ENCODE data around the gene PTPMT1.
"Not testable (repeated sequence)": the region's sequence is repeated elsewhere in the genome, so short reads cannot be mapped to it uniquely, and the experiment has no call there.

The PTPMT1 gene, protein sequence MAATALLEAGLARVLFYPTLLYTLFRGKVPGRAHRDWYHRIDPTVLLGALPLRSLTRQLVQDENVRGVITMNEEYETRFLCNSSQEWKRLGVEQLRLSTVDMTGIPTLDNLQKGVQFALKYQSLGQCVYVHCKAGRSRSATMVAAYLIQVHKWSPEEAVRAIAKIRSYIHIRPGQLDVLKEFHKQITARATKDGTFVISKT

DNA sequence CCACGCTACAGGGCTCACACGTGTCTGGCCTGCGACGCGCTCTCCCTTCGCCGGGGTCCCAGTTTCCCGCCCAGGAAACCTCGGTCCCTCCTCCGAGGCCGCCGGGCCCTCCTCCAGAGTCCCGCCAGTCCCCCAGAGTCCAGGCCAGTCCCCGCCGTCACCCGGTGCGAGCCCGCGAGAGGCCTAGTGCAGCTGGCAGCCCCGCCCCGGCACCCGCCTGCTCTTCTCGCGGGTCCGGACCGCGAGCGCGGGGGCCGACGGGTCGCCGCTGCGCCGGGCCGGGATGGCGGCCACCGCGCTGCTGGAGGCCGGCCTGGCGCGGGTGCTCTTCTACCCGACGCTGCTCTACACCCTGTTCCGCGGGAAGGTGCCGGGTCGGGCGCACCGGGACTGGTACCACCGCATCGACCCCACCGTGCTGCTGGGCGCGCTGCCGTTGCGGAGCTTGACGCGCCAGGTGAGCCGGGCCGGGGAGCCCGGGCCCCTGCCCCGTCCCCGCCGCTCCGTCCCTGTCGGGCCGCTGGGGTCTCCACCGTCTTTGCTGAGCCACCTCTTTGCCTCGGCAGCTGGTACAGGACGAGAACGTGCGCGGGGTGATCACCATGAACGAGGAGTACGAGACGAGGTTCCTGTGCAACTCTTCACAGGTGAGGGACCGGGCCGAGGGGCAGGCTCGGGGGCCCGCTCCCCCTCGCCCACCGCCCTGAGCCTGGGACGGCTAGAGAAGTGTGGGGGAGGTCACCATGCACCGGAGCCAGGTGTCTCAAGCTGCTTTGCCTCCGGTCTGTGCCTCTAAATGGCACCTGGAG lies at the start of gene PTPMT1:
PTPMT1 (plus strand) TSS at position 260 of the 809 bp plus-strand sequence; CDS start at position 284, 24 bp downstream.
- DNase-seq = peak; percentile 35 to 61

DNA sequence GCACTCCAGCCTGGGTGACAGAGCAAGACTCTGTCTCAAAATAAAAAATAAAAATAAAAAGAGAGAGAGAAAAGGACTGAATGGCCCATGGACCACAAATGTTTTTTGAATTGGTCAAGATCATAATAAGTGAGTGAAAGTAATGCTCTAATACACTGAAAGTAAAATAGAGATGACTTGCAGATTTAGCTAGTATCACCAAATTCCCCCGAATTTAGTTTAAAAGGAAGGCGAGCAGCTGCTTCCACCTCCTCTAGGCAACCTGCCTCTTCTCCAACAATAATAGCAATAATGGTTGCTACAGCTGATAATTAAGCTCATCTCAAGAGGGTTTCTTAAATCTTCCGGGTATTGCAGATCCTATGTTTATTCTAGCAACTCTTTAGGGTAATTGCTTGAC lies 49.2 kb upstream of the PTPMT1 start:
- no peak for DNase-seq

DNA sequence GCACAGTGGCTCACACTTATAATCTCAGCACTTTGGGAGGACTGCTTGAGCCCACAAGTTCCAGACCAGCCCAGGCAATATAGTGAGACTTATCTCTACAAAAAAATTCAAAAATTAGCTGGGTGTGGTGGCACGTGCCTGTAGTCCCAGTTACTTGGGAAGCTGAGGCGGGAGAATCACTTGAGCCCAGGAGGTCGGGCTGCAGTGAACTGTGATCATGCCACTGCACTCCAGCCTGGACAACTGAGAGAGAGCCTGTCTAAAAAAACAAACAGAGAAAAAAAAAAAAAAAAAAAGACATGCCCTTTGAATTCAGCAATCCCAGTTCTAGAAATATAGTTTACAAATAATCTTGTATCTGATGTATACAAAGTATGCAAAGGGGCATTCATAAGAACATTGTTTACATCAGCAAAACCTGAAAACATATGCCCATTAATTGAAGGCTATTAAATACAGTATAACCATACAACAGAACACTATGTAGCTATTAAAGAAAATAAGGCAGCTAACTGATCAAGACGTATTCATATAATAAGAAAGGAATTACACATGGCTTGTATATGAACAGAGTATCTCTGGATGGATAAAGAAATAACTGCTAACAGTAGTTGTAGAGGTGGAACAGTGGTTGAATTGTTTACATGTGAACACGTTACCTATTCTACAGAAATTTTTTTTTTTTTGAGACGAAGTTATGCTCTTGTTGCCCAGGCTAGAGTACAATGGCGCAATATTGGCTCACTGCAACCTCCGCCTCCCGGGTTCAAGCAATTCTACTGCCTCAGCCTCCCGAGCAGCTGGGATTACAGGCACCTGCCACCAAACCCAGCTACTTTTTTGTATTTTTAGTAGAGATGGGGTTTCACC lies 48.2 kb upstream of the PTPMT1 start:
- no peak for DNase-seq

DNA sequence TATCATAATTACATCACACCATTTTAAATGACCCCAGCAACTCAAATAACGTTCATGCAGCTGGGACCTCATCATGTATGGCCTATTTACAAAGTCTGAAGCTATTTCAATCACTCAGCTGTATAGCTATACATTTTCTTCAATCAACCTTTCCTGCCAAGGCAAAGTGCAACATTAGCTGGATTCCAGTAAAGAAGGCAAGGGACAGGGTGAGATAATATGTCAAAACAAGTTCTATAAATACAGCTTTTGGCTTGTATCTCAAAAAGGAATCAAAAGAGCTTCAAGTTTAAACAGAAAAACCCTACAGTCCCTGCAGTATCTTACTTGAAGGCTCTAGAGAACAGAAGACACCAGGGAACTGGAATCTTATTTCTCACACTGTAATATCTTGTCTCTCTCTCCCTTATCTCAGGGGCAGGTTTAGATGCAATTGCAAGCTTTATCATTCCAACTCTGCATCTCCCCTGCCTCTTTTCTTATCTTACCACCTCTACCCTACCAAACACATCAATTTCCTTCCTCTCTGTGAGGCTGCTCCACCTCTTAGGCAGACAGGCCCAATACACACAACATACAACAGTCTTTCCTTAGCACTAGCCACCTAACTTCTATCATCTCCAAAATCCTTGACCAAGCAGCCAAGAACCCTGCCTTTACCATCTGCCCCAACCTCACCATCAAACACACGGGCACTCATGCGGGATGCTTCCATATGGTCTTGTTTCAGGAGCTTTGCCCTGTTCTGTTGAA lies 47.0 kb upstream of the PTPMT1 start:
- DNase-seq = no peak

DNA sequence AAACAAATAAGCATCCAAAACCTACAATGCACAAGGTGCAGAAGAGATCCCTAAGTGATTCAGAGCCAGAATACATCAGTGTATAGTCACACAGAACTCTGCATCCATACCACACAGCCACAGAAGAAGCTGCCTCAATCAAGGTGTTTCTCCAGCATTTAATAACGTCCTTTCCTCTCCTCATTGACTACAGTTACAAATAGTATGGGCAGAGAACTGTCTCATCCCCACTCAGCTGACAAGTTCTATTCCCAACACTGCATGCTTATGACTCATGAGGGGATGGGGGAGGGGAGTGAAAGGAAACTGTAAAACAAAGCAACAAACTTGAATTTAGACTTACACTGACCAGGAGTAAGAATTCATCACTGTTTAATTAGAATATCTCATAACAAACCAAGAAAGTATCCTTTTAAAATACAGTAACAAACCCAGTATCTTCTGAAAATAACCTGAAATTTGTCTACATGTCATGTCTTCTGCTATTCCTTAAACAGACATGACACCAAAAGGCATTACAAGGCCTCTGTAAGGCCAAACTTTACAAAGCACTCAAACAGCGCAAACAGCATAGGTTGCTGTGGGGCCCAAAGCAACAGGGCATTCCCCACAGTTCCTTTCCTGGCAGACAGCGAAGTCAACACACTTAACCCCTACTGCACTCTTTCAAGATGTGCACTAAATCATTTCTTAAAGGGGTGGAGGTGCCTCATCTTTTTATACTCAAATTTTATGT lies 41.7 kb upstream of the PTPMT1 start:
- peak in 1 of 2 experiments; percentile 78 for DNase-seq

DNA sequence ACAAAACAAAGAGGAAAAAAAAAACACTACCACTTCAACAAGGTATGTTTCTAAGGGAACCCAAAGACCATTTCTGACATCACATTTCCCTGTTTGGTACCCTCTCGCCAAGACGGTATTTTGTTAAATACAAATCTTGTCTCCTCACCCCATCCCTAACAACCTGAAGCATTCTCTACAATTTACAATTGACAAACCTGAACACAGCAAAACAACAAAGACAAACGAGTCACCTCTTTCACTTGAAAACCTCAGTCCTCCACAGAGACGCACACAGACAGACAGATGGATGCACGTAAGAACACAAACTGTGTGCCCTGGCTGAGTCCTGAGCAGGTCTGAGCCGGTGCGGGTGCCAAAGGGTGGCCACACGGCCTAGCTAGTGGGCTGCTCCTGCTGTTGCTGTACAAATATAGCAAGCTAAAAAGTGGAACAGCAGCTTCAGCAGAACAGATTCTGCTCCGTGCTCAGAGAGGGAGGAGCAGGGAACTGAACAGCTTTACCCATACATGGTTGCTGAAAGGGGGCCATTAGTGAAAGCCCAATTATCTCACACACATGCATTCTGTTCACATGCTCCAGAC lies 41.0 kb upstream of the PTPMT1 start:
- DNase-seq = no peak

DNA sequence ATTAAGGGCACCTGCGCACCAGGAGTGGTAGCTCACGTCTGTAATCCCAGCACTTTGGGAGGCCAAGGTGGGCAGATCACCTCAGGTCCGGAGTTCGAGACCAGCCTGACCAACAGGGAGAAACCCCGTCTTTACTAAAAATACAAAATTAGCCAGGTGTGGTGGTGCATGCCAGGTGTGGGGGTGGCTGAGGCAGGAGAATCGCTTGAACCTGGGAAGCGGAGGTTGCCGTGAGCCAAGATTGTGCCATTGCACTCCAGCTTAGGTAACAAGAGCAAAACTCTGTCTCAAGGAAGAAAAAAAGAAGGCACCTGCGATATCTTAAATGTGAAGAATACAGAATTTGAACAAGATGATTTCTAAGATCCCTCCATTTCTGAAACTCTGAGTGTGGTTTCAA lies 39.4 kb upstream of the PTPMT1 start:
- not testable (repeated sequence) for DNase-seq

DNA sequence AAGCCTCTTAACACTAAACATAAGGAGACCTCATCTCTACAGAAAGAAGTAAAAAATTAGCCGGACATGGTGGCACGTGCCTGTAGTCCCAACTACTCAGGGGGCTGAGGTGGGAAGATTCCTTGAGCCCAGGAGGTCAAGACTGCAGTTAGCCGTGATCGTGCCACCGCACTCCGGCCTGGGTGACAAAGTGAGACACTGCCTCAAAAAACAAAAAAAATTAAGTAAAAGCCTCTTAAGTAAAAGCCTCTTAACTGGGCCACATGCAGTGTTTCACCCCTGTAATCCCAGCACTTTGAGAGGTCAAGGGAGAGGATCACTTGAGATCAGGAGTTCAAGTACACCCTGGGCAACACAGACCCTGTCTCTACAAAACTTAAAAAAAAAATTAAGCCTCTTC lies 38.2 kb upstream of the PTPMT1 start:
- DNase-seq = no peak

DNA sequence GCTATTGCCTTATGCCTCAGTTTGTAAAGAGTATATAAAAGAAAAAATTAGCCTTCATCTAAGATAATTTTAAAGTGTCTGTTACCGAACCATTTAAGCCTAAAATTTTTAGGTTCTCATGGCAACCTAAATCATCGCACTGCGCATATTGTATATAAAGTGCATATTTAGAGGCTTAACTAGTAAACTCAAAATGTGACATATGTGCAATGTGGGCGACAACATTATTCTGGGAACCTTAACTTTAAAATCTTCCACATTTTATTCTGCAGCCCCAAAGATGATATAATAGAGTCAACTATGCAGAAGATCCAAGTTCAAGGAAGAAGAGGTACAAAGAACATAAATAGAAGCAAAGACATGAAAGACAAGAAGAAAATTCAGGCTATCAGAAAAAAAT lies 35.4 kb upstream of the PTPMT1 start:
- no peak for DNase-seq

DNA sequence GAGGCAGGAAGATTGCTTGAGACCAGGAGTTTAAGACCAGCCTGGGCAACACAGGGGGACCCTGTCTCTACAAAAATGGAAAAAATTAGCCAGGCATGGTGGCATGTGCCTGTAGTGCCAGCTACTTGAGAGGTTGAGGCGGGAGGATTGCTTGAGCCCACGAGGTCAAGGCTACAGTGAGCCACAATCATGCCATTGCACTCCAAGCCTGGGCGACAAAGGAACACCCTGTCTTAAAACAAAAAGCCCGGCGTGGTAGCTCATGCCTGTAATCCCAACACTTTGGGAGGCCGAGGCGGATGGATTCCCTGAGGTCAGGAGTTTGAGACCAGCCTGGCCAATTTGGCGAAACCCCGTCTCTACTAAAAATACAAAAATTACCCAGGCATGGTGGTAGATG lies 34.7 kb upstream of the PTPMT1 start:
- DNase-seq = not testable (repeated sequence)

DNA sequence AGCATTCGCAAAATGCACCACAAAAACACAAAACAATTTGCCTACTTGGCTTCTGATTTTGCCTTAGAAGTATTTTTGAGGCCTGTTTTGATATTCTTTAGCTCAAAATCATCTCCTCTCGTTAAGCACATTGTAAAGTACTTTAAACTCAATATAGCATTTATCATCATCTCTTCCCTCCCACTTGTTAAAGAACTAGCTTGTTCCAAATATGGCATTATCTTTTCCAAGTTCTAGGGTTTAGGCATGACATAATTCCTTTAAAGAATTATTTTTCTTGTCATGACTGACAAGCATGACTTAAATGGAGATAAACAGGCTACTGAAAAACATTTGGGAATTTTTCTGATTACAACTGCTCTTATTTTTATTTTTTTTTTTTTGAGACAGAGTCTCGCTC lies 33.7 kb upstream of the PTPMT1 start:
- no peak for DNase-seq

DNA sequence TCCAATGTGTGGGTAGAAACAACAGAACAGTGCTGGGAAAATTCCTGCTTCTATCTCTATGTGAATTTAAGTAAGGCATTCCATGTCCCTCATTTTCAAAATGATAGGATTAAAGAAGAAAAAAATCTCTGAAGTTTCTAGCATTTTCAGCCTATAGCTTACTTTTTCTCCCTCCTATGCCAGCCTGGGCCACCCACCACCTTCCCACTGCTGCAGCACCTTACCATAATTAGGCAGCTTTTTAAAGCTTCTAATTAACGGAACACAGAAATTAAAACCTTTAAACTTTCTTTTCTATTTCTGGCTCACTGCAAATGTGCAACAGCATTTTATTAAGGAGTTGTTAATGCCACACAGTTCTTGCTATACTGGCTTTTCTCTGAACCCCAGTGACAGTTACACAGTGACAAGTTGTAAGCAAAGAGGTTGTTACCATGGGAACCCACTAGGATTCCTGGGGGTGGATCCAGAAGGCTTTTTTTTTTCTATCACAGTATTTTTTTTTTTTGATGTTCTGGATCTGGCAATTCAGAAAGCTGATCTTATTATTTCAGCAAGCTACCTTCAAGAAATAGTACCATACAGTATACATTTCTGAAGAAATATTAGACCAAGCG lies 32.7 kb upstream of the PTPMT1 start:
- peak in 1 of 2 experiments; percentile 23 for DNase-seq

DNA sequence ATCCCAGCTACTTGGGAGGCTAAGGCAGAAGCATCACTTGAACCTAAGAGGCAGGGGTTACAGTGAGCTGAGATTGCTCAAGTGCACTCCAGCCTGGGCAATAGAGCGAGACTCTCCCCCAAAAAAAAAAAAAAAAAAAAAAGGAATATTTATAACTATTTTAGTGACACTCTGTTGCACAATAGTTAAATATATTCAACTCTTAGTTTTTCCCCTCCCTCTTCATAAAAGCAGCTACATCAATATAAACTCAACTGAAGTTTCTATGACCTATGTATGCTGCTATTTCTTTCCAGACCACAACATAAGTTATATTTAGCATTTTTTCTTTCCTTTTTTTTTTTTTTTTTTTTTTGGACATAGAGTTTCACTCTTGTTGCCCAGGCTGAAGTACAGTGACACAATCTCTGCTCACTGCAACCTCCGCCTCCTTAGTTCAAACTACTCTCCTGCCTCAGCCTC lies 31.7 kb upstream of the PTPMT1 start:
- no peak for DNase-seq

DNA sequence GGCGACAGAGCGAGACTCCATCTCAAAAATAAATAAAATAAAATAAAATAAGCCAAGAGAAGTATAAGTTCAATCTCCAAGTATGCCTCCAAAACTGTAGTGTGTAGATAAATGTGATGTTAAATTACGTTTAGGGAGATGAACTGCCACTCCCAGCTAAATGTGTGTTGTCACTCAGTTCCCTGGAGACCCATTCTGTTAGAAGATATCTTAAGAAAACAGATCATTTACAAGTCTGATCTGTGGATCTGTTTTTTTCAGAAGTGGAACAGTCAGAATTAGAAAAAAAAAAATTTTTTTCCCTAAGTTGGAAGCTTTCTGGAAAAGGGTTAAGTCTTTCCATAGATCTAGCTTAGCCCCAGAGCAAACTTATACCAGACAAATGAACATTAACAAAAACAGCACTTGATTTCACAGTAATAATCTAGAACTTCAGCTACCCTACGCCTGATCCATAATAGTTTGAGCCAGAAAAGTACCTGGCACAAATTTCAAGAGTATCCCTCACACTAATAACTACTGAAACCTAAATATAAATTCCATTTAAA lies 30.6 kb upstream of the PTPMT1 start:
- no peak for DNase-seq

DNA sequence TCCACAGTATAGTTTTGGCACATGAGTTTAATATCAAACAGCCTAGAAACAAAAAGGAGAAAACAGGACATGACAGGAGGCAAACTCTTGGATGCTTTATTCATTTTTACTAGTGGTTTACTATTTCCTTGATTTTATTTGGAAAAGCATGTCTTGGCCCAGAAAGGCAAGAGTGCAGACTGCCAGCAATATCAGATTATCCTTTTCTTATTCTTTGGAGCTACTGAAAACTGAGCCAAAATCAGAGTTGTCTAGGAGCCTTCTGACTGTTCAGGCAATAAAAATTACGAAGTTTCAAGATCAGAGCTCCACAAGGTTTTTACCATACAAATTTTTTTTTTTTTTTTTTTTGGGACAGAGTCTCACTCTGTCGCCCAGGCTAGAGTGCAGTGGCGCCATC lies 28.5 kb upstream of the PTPMT1 start:
- DNase-seq = no peak

DNA sequence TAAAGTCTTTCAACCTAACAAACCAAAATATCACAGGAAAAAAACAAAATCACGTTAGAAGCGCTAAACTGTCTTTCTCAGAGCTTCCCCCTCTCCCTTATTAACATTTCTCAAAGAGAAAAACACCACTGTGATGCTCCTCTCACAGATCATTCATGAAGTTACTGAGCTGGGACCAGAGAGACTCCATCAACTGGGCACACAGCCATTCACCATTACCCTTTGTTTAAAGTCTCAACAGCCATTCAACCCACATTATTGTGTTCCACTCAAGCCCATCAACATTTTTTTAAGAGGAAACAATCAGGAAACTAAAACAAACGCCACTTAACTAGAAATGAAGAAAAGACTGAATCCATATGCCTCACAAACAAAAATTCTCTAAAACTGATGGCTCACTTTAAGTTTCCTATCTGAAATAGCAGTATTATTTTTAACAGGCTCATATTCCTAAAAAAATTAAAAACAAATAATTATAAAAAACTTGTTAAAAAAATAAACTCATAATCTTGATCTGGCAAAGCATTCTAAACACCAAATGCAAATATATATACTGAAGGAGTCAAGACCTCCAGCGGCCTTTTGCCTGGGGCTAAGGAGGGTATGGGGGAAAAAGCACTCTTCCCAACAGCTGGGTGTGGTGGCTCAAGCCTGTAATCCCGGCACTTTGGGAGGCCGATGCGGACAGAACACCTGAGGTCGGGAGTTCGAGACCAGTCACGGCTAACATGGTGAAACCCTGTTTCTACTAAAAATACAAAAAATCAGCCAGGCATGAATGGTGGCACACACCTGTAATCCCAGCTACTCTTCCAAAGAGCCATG lies 26.4 kb upstream of the PTPMT1 start:
- no peak for DNase-seq

DNA sequence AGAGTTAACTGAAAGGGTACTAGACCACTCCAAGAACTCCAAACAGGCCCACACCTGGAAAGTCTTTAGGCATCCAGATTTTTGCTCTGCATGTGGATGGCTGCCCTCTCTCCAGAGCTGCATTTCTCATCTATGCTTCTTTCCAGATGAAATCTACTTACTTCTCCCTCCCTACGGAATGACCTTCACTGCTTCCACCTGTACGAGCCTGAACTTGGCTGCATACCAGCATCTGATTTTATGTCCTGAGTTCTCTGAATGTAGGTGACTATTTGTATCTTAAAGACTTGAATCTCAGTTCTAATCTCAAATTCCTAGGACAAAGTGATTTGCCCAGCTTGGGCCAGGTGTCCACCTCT lies 25.7 kb upstream of the PTPMT1 start:
- DNase-seq = no peak

DNA sequence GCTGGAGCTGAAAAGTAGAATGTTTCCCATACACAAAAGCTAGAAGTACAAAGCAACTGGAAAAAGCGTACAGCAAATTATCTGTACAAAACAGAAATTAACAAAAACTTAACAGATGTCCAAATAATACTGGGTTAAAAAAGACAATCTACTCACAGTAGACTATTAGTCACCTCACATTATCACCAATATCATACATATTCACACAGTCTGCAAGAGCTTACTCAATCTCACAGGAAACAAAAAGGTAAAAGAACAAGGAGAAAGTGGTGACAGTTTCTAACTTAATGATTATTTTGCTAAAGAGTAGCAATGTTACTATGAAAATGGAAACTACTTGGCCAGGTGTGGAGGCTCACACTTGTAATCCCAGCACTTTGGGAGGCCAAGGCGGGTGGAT lies 24.3 kb upstream of the PTPMT1 start:
- no peak for DNase-seq

DNA sequence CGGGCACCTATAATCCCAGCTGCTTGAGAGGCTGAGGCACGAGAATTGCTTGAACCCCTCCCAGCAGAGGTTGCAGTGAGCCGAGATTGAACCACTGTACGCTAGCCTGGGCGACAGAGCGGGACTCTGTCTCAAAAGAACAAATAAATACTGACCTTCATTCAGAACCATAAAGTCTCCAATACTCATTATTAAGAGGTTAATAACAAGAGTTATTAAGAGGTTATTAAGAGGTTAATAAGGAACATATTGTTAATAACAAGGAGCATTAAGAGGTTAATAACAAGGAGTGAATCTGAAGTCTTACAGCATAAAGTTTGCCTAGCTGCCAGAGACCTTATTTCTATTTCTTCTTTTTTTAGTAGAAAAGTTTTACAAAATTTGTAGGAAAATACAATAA lies 20.1 kb upstream of the PTPMT1 start:
- DNase-seq = no peak

DNA sequence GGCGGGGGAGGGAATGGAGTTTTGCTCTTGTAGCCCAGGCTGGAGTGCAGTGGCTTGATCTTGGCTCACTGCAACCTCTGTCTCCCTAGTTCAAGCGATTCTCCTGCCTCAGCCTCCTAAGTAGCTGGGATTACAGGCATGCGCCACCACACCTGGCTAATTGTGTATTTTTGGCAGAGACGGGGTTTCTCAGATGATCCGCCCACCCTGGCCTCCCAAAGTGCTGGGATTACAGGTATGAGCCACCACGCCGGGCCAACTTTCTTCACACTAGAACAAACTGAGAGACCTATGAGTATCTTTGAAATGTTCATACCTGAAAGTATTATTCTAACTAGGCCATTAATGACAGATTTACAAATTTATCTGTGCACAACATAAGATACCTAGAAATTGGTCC lies 19.1 kb upstream of the PTPMT1 start:
- not testable (repeated sequence) for DNase-seq

Data from SW 1271 (cell line).